ENCODE data around the gene RPRD2.

RPRD2 gene

DNA sequence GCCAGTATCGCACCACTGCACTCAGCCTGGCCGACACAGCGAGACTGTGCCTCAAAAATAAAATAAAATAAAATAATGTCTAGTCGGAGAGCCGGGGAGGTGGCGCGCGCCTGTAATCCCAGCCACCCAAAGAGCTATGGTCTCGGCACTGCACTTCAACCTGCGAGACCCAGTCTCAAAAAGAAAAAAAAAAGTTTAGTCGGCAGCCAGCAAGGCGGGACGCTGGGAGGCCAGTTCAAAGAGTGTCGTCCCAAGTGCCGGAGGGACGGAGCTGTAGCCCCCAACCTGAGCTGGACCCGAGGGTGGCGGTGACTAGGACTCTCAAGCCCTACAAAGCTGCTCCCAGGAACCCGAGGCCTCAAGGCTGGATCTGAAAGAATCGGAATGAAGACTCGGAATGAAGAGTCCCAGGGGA lies 151.0 kb downstream of the RPRD2 start:
- no peak for DNase-seq (ENCODE audit: low read depth)

DNA sequence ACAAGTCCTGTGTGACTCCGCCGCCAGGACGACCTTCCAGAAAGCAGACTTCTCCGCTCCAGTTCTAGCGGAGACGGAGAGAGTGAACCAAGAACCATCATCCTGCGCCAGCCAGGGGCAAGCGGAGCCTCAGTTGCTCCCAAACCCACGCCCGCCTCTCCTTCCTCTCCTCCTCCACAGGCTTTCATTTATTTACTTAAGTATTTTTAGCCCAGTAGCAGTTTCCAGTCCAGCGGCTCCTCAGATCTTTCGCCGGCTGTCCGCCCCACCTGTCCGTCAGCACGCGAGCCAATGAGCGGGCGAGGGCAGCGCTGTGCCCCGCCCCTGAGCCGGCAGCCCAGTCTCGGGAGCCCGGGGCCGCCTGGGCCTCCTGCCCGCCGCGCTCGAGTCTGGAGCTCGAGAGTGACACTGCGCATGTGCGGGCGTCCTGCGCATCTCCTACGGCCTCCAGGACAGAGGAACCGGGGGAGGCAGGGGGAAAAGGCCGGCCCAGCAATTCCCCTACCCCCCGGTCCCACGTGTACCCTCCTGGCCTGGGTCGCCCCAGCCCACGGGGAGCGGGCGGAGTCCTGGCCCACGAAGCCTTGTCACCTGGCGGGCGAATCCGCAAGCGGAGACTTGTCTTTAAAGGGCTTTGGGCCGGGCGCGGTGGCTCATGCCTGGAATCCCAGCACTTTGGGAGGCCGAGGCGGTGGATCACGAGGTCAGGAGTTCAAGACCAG lies 151.5 kb downstream of the RPRD2 start, which contains the start of gene FALEC:
Gene FALEC (plus strand): TSS at position 425 of the 722 bp plus-strand sequence.
- DNase-seq (ENCODE audit: low read depth): peak; percentile 90

DNA sequence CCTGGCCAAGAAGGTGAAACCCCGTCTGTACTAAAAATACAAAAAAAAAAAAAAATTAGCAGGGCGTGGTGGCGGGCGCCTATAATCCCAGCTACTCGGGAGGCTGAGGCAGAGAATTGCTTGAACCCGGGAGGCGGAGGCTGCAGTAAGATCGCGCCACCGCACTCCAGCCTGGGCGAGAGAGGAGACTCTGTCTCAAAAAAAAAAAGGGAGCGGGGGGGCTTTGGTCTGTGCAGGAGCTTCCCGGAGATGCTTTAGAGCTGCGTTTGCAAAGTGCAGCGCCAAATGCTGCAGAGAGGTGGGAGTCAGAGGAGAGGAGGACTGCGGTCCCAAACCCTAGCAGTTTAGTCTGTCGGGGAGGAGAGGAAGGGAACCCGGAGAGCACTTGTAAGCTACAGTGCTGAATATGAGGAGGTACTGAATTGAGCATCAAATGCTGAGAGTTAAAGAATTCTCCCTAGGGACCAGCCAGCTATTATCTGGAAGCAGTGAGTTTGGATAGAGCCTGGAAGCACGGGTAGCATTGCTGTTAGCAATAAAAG lies 152.2 kb downstream of the RPRD2 start:
- DNase-seq (ENCODE audit: low read depth): no peak

- no peak for DNase-seq (ENCODE audit: low read depth)
These were observed 152.7 kb downstream of the RPRD2 start for GRCh38 chr1:150516616-150517015.

DNA sequence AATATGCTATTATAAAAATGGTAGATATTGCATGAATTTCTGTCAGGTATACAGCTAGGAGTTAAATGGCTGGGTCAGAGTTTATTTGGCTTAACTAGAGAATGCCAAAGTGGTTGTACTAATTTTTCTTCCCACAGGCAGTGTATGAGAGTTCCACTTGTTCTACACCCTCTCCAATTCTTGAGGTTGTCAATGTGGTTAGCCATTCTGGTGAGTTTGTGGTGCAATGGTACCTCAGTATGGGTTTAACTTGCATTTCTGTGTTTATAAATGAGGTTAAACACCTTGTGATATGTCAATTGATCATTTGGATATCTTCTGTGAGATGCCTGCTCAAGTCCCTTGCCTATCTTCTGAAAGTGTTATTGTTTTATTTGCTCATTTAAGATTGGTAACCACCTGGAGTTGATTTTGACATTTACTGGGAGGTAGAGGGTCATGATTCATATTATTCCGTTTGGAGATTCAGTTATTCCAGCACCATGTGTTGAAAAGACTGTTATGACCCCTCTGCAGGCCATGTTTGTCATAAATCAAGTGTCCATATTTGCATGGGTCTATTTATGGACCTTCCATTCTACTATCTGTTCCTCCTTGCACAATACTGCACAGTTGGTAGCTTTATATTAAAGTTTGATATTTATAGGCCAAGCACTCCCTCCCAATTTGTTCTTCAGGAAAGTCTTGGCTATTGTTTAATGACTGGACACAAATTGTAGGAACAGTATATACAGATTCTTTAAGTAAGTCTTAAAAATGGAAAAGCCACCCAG lies 157.4 kb downstream of the RPRD2 start:
- no peak for DNase-seq (ENCODE audit: low read depth)

DNA sequence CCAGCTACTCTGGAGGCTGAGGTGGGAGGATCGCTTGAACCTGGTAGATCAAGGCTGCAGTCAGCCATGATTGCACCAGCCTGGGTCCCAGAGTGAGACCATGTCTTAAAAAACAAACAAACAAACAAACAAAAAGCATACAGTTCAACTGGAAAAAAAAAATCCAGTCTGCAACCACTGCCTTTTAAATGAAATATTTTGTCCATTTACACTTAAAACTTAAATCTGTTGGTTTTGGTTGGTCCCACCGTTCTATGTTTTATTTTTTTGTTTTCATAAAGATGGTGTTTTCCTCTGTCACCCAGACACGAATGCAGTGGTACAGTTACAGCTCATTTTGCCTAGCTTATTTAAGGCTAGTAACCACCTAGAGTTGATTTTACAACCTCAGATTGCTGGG lies 161.4 kb downstream of the RPRD2 start:
- DNase-seq (ENCODE audit: low read depth): no peak

Measured in activated T-helper 9 cell treated with anti-CD3 and anti-CD28 coated beads, Interleukin-2, amount 50 U/mL, for 16 hours (primary cell).